Activated CD8-positive, alpha-beta T cell treated with anti-CD3 and anti-CD28 coated beads for 36 hours (primary cell): ENCODE results near the gene ARHGAP32. TPM values are rescaled to one million over a fixed set of nuclear protein-coding genes. Genes with fewer than 3 reads are reported as not detected.
"Not testable (repeated sequence)": the region's sequence is repeated elsewhere in the genome, so short reads cannot be mapped to it uniquely, and the experiment has no call there.

Experiments
- ATAC-seq: fragments of 200-7000 bp; cut with Tn5 transposase; one replicate; pipeline ENCODE4 v1.10.0; 2021; ENCODE audit warnings: mild to moderate bottlenecking, moderate library complexity
- CTCF ChIA-PET: fragments of 350-600 bp; sonication (Branson Sonifier 250); formaldehyde crosslinking; loops from one replicate; lab custom pipeline; 2021; ENCODE audit warnings: antibody characterized with exemption; lab: Charles Lee
- POLR2A ChIA-PET: fragments of 350-600 bp; sonication (Branson Sonifier 250); formaldehyde crosslinking; loops from one replicate; lab custom pipeline; 2021; ENCODE audit warnings: antibody characterized with exemption; lab: Charles Lee
- DNase-seq: peaks from one replicate; pipeline ENCODE4 v3.0.0-alpha.2; 2020
- H3K27ac Mint-ChIP-seq: one replicate; pipeline ENCODE4 v1.8.0; 2021; ENCODE audit warnings: mild to moderate bottlenecking, mixed read lengths
- H3K27me3 Mint-ChIP-seq: one replicate; pipeline ENCODE4 v1.8.0; 2021; ENCODE audit warnings: mixed read lengths
- H3K36me3 Mint-ChIP-seq: one replicate; pipeline ENCODE4 v1.8.0; 2021; ENCODE audit warnings: low read depth, mixed read lengths
- H3K4me1 Mint-ChIP-seq: one replicate; pipeline ENCODE4 v1.8.0; 2021; ENCODE audit warnings: low read depth, mixed read lengths
- H3K4me3 Mint-ChIP-seq: one replicate; pipeline ENCODE4 v1.8.0; 2021; ENCODE audit warnings: mild to moderate bottlenecking, moderate library complexity, mixed read lengths
- H3K9me3 Mint-ChIP-seq: one replicate; pipeline ENCODE4 v1.8.0; 2021; ENCODE audit warnings: mixed read lengths
- intact Hi-C: fragments of 100-400 bp; cut with micrococcal nuclease; formaldehyde crosslinking; loops from one replicate; pipeline ENCODE4 v1.10.0; 2022
- total RNA-seq, 2 experiments: library from RNA; stranded (reverse); gene quantifications; one replicate each; pipeline ENCODE4 v1.2.3, GENCODE V29; 2021
- TF ChIP-seq, protein P1 (sequence below): fragments of 200-600 bp; IDR thresholded peaks from one replicate; pipeline ENCODE4 v1.8.0; 2022; ENCODE audit warnings: antibody characterized with exemption, mild to moderate bottlenecking

Gene ARHGAP32
- total RNA-seq, 2 experiments from 2014 or later: 6.6 to 6.7 TPM

- Mint-ChIP-seq H3K9me3 (peaks cover 6% of the 10 kb centered on the region), H3K27ac (no peak overlapping the region), H3K4me3 (no peak overlapping the region), H3K36me3 (peaks cover 2% of the 10 kb centered on the region), H3K4me1 (no peaks in the 10 kb centered on the region), H3K27me3 (no peaks in the 10 kb centered on the region)
- TF ChIP-seq, protein P1, sequence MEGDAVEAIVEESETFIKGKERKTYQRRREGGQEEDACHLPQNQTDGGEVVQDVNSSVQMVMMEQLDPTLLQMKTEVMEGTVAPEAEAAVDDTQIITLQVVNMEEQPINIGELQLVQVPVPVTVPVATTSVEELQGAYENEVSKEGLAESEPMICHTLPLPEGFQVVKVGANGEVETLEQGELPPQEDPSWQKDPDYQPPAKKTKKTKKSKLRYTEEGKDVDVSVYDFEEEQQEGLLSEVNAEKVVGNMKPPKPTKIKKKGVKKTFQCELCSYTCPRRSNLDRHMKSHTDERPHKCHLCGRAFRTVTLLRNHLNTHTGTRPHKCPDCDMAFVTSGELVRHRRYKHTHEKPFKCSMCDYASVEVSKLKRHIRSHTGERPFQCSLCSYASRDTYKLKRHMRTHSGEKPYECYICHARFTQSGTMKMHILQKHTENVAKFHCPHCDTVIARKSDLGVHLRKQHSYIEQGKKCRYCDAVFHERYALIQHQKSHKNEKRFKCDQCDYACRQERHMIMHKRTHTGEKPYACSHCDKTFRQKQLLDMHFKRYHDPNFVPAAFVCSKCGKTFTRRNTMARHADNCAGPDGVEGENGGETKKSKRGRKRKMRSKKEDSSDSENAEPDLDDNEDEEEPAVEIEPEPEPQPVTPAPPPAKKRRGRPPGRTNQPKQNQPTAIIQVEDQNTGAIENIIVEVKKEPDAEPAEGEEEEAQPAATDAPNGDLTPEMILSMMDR: no peak
- CTCF ChIA-PET: interaction anchor here (0.7 kb wide), 1 partner anchor 259 kb away, joined by 3 read pairs; no protein-coding TSS in a partner anchor
- DNase-seq (no peak), ATAC-seq (no peak)
- intact Hi-C loops: no loop called here
- POLR2A ChIA-PET: no interaction called here
Observed at GRCh38 chr11:129145276-129145675, 46.8 kb downstream of the ARHGAP32 start.

GRCh38 chr11:129144256-129144655, 47.9 kb downstream of the ARHGAP32 start:
- ATAC-seq (no peak), DNase-seq (no peak)
- H3K27ac Mint-ChIP-seq: no peak overlapping the region
- intact Hi-C loops: no loop called here
- ChIA-PET CTCF (no interaction called here), POLR2A (no interaction called here)
- H3K36me3 Mint-ChIP-seq: no peaks in the 10 kb centered on the region
- H3K4me3 Mint-ChIP-seq: no peak overlapping the region
- H3K9me3 Mint-ChIP-seq: peaks cover 2% of the 10 kb centered on the region
- TF ChIP-seq, protein P1: no peak
- no peaks in the 10 kb centered on the region for H3K4me1 Mint-ChIP-seq
- H3K27me3 Mint-ChIP-seq: no peaks in the 10 kb centered on the region

DNA sequence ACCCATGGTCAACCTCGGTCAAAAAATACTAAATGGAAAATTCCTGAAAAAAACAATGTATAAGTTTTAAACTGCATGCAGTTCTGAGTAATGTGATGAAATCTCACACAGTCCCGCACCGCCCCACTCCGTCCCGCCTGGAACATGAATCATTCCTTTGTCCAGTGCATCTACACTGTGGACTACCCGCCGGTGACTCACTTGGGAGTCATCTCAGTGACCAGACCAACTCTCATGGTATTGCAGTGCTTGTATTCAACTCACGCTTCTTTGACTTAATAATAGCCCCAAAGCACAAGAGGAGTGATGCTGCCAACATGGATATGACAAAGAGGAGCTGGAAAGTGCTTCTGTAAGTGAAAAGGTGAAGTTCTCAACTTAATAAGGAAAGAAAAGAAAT, 48.8 kb downstream of the ARHGAP32 start:
- Mint-ChIP-seq H3K27ac (no peak overlapping the region), H3K27me3 (no peaks in the 10 kb centered on the region), H3K9me3 (peaks cover 2% of the 10 kb centered on the region), H3K4me1 (no peaks in the 10 kb centered on the region), H3K4me3 (no peak overlapping the region), H3K36me3 (no peaks in the 10 kb centered on the region)
- CTCF ChIA-PET: no interaction called here
- intact Hi-C loops: no loop called here
- TF ChIP-seq, protein P1: no peak
- DNase-seq (no peak), ATAC-seq (no peak)
- POLR2A ChIA-PET: no interaction called here

GRCh38 chr11:129141748-129142523, 50.2 kb downstream of the ARHGAP32 start:
- ATAC-seq: no peak
- POLR2A ChIA-PET: no interaction called here
- Mint-ChIP-seq H3K27ac (no peak overlapping the region), H3K27me3 (no peaks in the 10 kb centered on the region), H3K36me3 (no peaks in the 10 kb centered on the region), H3K4me1 (no peaks in the 10 kb centered on the region), H3K9me3 (peaks cover 2% of the 10 kb centered on the region), H3K4me3 (no peak overlapping the region)
- intact Hi-C loops: no loop called here
- TF ChIP-seq, protein P1: no peak
- CTCF ChIA-PET: no interaction called here
- DNase-seq: no peak

GRCh38 chr11:129131316-129131715, 60.8 kb downstream of the ARHGAP32 start:
- TF ChIP-seq, protein P1: no peak
- H3K4me1 Mint-ChIP-seq: no peaks in the 10 kb centered on the region
- POLR2A ChIA-PET: no interaction called here
- H3K27ac Mint-ChIP-seq: no peak overlapping the region
- H3K36me3 Mint-ChIP-seq: no peaks in the 10 kb centered on the region
- intact Hi-C loops: no loop called here
- H3K9me3 Mint-ChIP-seq: no peaks in the 10 kb centered on the region
- CTCF ChIA-PET: no interaction called here
- H3K27me3 Mint-ChIP-seq: no peaks in the 10 kb centered on the region
- DNase-seq (no peak), ATAC-seq (no peak)
- no peak overlapping the region for H3K4me3 Mint-ChIP-seq

DNA sequence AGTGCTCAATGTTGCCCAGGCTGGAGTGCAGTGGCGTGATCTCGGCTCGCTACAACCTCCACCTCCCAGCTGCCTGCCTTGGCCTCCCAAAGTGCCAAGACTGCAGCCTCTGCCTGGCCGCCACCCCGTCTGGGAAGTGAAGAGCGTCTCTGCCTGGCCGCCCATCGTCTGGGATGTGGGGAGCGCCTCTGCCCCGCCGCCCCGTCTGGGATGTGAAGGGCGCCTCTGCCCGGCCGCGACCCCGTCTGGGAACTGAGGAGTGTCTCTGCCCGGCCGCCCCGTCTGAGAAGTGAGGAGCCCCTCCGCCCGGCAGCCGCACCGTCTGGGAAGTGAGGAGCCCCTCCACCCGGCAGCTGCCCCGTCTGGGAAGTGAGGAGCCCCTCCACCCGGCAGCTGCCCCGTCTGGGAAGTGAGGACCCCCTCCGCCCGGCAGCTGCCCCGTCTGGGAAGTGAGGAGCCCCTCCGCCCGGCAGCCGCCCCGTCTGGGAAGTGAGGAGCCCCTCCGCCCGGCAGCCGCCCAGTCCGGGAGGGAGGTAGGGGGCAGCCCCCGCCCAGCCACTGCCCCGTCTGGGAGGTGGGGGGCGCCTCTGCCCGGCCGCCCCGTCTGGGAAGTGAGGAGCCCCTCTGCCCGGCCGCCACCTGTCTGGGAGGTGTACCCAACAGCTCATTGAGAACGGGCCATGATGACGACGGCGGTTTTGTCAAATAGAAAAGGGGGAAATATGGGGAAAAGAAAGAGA, 63.1 kb downstream of the ARHGAP32 start:
- H3K36me3 Mint-ChIP-seq, H3K27me3 Mint-ChIP-seq, H3K4me1 Mint-ChIP-seq, DNase-seq, intact Hi-C loops, H3K9me3 Mint-ChIP-seq, H3K4me3 Mint-ChIP-seq, POLR2A ChIA-PET, H3K27ac Mint-ChIP-seq, ATAC-seq: not testable (repeated sequence)
- CTCF ChIA-PET: interaction anchor here (0.5 kb wide), 1 partner anchor 672 kb away, joined by 3 read pairs; no protein-coding TSS in a partner anchor
